Measurements from ENCODE around the gene LTBP1.

The LTBP1 gene

GRCh38 chr2:33122726-33123125 lies 176.0 kb downstream of the LTBP1 start:
- Mint-ChIP-seq H3K4me3 (no peak overlapping the region), H3K27me3 (peaks cover 27% of the 10 kb centered on the region), H3K36me3 (ENCODE audit: low read depth) (no peaks in the 10 kb centered on the region), H3K9me3 (peaks cover 4% of the 10 kb centered on the region), H3K27ac (no peak overlapping the region), H3K4me1 (ENCODE audit: low read depth) (no peaks in the 10 kb centered on the region)

- Mint-ChIP-seq H3K36me3 (ENCODE audit: low read depth) (no peaks in the 10 kb centered on the region), H3K4me3 (no peak overlapping the region), H3K27ac (no peak overlapping the region), H3K27me3 (peaks cover 26% of the 10 kb centered on the region), H3K9me3 (peaks cover 4% of the 10 kb centered on the region), H3K4me1 (ENCODE audit: low read depth) (no peaks in the 10 kb centered on the region)
Measured at GRCh38 chr2:33123216-33123615, 176.5 kb downstream of the LTBP1 start.

GRCh38 chr2:33126552-33126951 lies 179.8 kb downstream of the LTBP1 start:
- H3K4me1 Mint-ChIP-seq (ENCODE audit: low read depth), result no peaks in the 10 kb centered on the region
- no peak overlapping the region for H3K27ac Mint-ChIP-seq
- H3K27me3 Mint-ChIP-seq, result peaks cover 28% of the 10 kb centered on the region
- no peaks in the 10 kb centered on the region for H3K9me3 Mint-ChIP-seq
- no peaks in the 10 kb centered on the region for H3K36me3 Mint-ChIP-seq (ENCODE audit: low read depth)
- H3K4me3 Mint-ChIP-seq, result no peak overlapping the region

GRCh38 chr2:33126958-33127357 lies 180.2 kb downstream of the LTBP1 start:
- no peaks in the 10 kb centered on the region for H3K36me3 Mint-ChIP-seq (ENCODE audit: low read depth)
- no peak overlapping the region for H3K27ac Mint-ChIP-seq
- no peaks in the 10 kb centered on the region for H3K9me3 Mint-ChIP-seq
- peaks cover 28% of the 10 kb centered on the region for H3K27me3 Mint-ChIP-seq
- no peaks in the 10 kb centered on the region for H3K4me1 Mint-ChIP-seq (ENCODE audit: low read depth)
- no peak overlapping the region for H3K4me3 Mint-ChIP-seq

GRCh38 chr2:33129263-33130053 lies 182.7 kb downstream of the LTBP1 start:
- H3K27ac Mint-ChIP-seq, result no peak overlapping the region
- peaks cover 31% of the 10 kb centered on the region for H3K27me3 Mint-ChIP-seq
- no peak overlapping the region for H3K4me3 Mint-ChIP-seq
- H3K36me3 Mint-ChIP-seq (ENCODE audit: low read depth), result no peaks in the 10 kb centered on the region
- H3K4me1 Mint-ChIP-seq (ENCODE audit: low read depth), result no peaks in the 10 kb centered on the region
- no peaks in the 10 kb centered on the region for H3K9me3 Mint-ChIP-seq

GRCh38 chr2:33130054-33130447 lies 183.3 kb downstream of the LTBP1 start:
- no peaks in the 10 kb centered on the region for H3K36me3 Mint-ChIP-seq (ENCODE audit: low read depth)
- no peak overlapping the region for H3K4me3 Mint-ChIP-seq
- H3K4me1 Mint-ChIP-seq (ENCODE audit: low read depth), result no peaks in the 10 kb centered on the region
- H3K27ac Mint-ChIP-seq, result no peak overlapping the region
- no peaks in the 10 kb centered on the region for H3K9me3 Mint-ChIP-seq
- H3K27me3 Mint-ChIP-seq, result peaks cover 30% of the 10 kb centered on the region

- H3K27me3 Mint-ChIP-seq, result peaks cover 27% of the 10 kb centered on the region
- no peaks in the 10 kb centered on the region for H3K36me3 Mint-ChIP-seq (ENCODE audit: low read depth)
- no peak overlapping the region for H3K27ac Mint-ChIP-seq
- no peaks in the 10 kb centered on the region for H3K9me3 Mint-ChIP-seq
- H3K4me1 Mint-ChIP-seq (ENCODE audit: low read depth), result no peaks in the 10 kb centered on the region
- H3K4me3 Mint-ChIP-seq, result no peak overlapping the region
Measured at GRCh38 chr2:33130544-33130943, 183.8 kb downstream of the LTBP1 start.

- H3K4me1 Mint-ChIP-seq (ENCODE audit: low read depth), result no peaks in the 10 kb centered on the region
- H3K27me3 Mint-ChIP-seq, result peaks cover 31% of the 10 kb centered on the region
- H3K4me3 Mint-ChIP-seq, result no peak overlapping the region
- no peaks in the 10 kb centered on the region for H3K9me3 Mint-ChIP-seq
- H3K36me3 Mint-ChIP-seq (ENCODE audit: low read depth), result no peaks in the 10 kb centered on the region
- no peak overlapping the region for H3K27ac Mint-ChIP-seq
Measured at GRCh38 chr2:33131111-33131510, 184.4 kb downstream of the LTBP1 start.

- H3K9me3 Mint-ChIP-seq, result no peaks in the 10 kb centered on the region
- H3K27me3 Mint-ChIP-seq, result peaks cover 26% of the 10 kb centered on the region
- H3K27ac Mint-ChIP-seq, result no peak overlapping the region
- no peaks in the 10 kb centered on the region for H3K36me3 Mint-ChIP-seq (ENCODE audit: low read depth)
- H3K4me3 Mint-ChIP-seq, result no peak overlapping the region
- no peaks in the 10 kb centered on the region for H3K4me1 Mint-ChIP-seq (ENCODE audit: low read depth)
Measured at GRCh38 chr2:33131749-33132148, 185.0 kb downstream of the LTBP1 start.

GRCh38 chr2:33133454-33133952 lies 186.8 kb downstream of the LTBP1 start:
- no peaks in the 10 kb centered on the region for H3K9me3 Mint-ChIP-seq
- no peaks in the 10 kb centered on the region for H3K36me3 Mint-ChIP-seq (ENCODE audit: low read depth)
- H3K4me1 Mint-ChIP-seq (ENCODE audit: low read depth), result no peaks in the 10 kb centered on the region
- no peak overlapping the region for H3K4me3 Mint-ChIP-seq
- no peak overlapping the region for H3K27ac Mint-ChIP-seq
- peaks cover 24% of the 10 kb centered on the region for H3K27me3 Mint-ChIP-seq

GRCh38 chr2:33134086-33134771 lies 187.5 kb downstream of the LTBP1 start:
- Mint-ChIP-seq H3K4me3 (no peak overlapping the region), H3K36me3 (ENCODE audit: low read depth) (no peaks in the 10 kb centered on the region), H3K4me1 (ENCODE audit: low read depth) (no peaks in the 10 kb centered on the region), H3K27me3 (peaks cover 24% of the 10 kb centered on the region), H3K9me3 (no peaks in the 10 kb centered on the region), H3K27ac (no peak overlapping the region)

GRCh38 chr2:33134791-33135560 lies 188.2 kb downstream of the LTBP1 start:
- Mint-ChIP-seq H3K4me1 (ENCODE audit: low read depth) (no peaks in the 10 kb centered on the region), H3K4me3 (no peak overlapping the region), H3K9me3 (no peaks in the 10 kb centered on the region), H3K36me3 (ENCODE audit: low read depth) (no peaks in the 10 kb centered on the region), H3K27me3 (peaks cover 24% of the 10 kb centered on the region), H3K27ac (no peak overlapping the region)

GRCh38 chr2:33135645-33136044 lies 188.9 kb downstream of the LTBP1 start:
- Mint-ChIP-seq H3K9me3 (no peaks in the 10 kb centered on the region), H3K27me3 (peaks cover 20% of the 10 kb centered on the region), H3K27ac (no peak overlapping the region), H3K4me3 (no peak overlapping the region), H3K36me3 (ENCODE audit: low read depth) (no peaks in the 10 kb centered on the region), H3K4me1 (ENCODE audit: low read depth) (no peaks in the 10 kb centered on the region)

GRCh38 chr2:33136056-33136455 lies 189.3 kb downstream of the LTBP1 start:
- Mint-ChIP-seq H3K4me3 (no peak overlapping the region), H3K9me3 (no peaks in the 10 kb centered on the region), H3K27ac (no peak overlapping the region), H3K27me3 (peaks cover 20% of the 10 kb centered on the region), H3K4me1 (ENCODE audit: low read depth) (no peaks in the 10 kb centered on the region), H3K36me3 (ENCODE audit: low read depth) (no peaks in the 10 kb centered on the region)

GRCh38 chr2:33136566-33136965 lies 189.8 kb downstream of the LTBP1 start:
- Mint-ChIP-seq H3K4me1 (ENCODE audit: low read depth) (no peaks in the 10 kb centered on the region), H3K36me3 (ENCODE audit: low read depth) (no peaks in the 10 kb centered on the region), H3K4me3 (no peak overlapping the region), H3K9me3 (no peaks in the 10 kb centered on the region), H3K27me3 (peaks cover 22% of the 10 kb centered on the region), H3K27ac (no peak overlapping the region)

Data from stimulated activated naive CD8-positive, alpha-beta T cell treated with anti-CD3 and anti-CD28 coated beads, Interleukin-15, Interleukin-2, amounts not matched to agents 100 ng/mL and 50 ng/mL, for 24 hours (primary cell).